SH-SY5Y (cell line): ENCODE results near the gene ASTL.

ENCODE experiments used
- GATA2 ChIP-seq: IDR thresholded peaks from 2 replicates; pipeline ENCODE4 v1.6.1; 2011; ENCODE audit warnings: mild to moderate bottlenecking, low read depth, low read length
- GATA3 ChIP-seq: IDR thresholded peaks from 2 replicates; pipeline ENCODE4 v1.6.1; 2011; ENCODE audit warnings: low read depth, mild to moderate bottlenecking, low read length, moderate library complexity

GRCh38 chr2:96130483-96130882 lies 7.8 kb downstream of the ASTL start:
- TF ChIP-seq GATA3 (no peak), GATA2 (no peak)
